Neural progenitor cell (in vitro differentiated cells): ENCODE results near the gene SURF1. TPM values are rescaled to one million over a fixed set of nuclear protein-coding genes. Genes with fewer than 3 reads are reported as not detected.

ENCODE experiments used
- DNase-seq: peaks from one replicate; pipeline ENCODE4 v3.0.0-alpha.2; 2016; ENCODE audit warnings: low spot score
- H2AFZ ChIP-seq: fragments of 200-600 bp; sonication (generic); replicated peaks from 2 replicates; pipeline ENCODE4 v1.6.1; 2016; ENCODE audit warnings: antibody characterized with exemption
- H3F3A ChIP-seq: fragments of 200-600 bp; sonication (generic); 2 replicates; pipeline ENCODE4 v1.6.1; 2016; ENCODE audit warnings: antibody characterized with exemption, low read depth
- H3K27ac ChIP-seq: fragments of 200-600 bp; sonication (generic); 2 replicates; pipeline ENCODE4 v1.5.1; 2016; ENCODE audit warnings: mild to moderate bottlenecking
- H3K27me3 ChIP-seq: fragments of 200-600 bp; sonication (generic); 2 replicates; pipeline ENCODE4 v1.6.1; 2016; ENCODE audit warnings: mild to moderate bottlenecking, moderate library complexity
- H3K36me3 ChIP-seq: fragments of 200-600 bp; sonication (generic); 2 replicates; pipeline ENCODE4 v1.5.1; 2016
- H3K4me1 ChIP-seq: fragments of 200-600 bp; sonication (generic); 2 replicates; pipeline ENCODE4 v1.6.1; 2016; ENCODE audit warnings: mixed run types
- H3K4me2 ChIP-seq: fragments of 200-600 bp; sonication (generic); 2 replicates; pipeline ENCODE4 v1.6.1; 2016
- H3K4me3 ChIP-seq: fragments of 200-600 bp; sonication (generic); 2 replicates; pipeline ENCODE4 v1.5.1; 2016
- H3K79me2 ChIP-seq: fragments of 200-600 bp; sonication (generic); 2 replicates; pipeline ENCODE4 v1.6.1; 2016; ENCODE audit warnings: low read depth
- H3K9ac ChIP-seq: fragments of 200-600 bp; sonication (generic); 2 replicates; pipeline ENCODE4 v1.6.1; 2016
- H3K9me3 ChIP-seq: fragments of 200-600 bp; sonication (generic); 2 replicates; pipeline ENCODE4 v1.5.1; 2016; ENCODE audit warnings: low read depth
- H4K20me1 ChIP-seq: fragments of 200-600 bp; sonication (generic); 2 replicates; pipeline ENCODE4 v1.6.1; 2016; ENCODE audit warnings: low read depth
- H3K27ac Mint-ChIP-seq: 3 replicates; pipeline ENCODE4 v1.8.0; 2021; ENCODE audit warnings: mixed read lengths
- H3K27me3 Mint-ChIP-seq: 2 replicates; pipeline ENCODE4 v1.8.0; 2022; ENCODE audit warnings: low read depth, mild to moderate bottlenecking, inconsistent platforms, moderate library complexity, mixed read lengths; ENCODE audit not compliant: insufficient read depth
- H3K36me3 Mint-ChIP-seq: 3 replicates; pipeline ENCODE4 v1.8.0; 2021; ENCODE audit warnings: mixed read lengths
- H3K4me1 Mint-ChIP-seq: 3 replicates; pipeline ENCODE4 v1.8.0; 2021; ENCODE audit warnings: mixed read lengths
- H3K4me3 Mint-ChIP-seq: 3 replicates; pipeline ENCODE4 v1.8.0; 2021; ENCODE audit warnings: mild to moderate bottlenecking, moderate library complexity, mixed read lengths
- H3K9me3 Mint-ChIP-seq: 3 replicates; pipeline ENCODE4 v1.8.0; 2020; ENCODE audit warnings: mixed read lengths
- EZH2 ChIP-seq: fragments of 200-600 bp; sonication (generic); IDR thresholded peaks from 2 replicates; pipeline ENCODE4 v1.6.1; 2017; ENCODE audit warnings: antibody characterized with exemption, mild to moderate bottlenecking, moderate library complexity
- EZH2phosphoT487 ChIP-seq: fragments of 200-600 bp; sonication (generic); IDR thresholded peaks from 2 replicates; pipeline ENCODE4 v1.6.1; 2017; ENCODE audit warnings: antibody characterized with exemption
- total RNA-seq: library from RNA; depleted of rRNA; stranded (reverse); fragments of >200 nt; gene quantifications from 2 replicates; pipeline ENCODE4 v1.2.3, GENCODE V29; 2015; ENCODE audit warnings: low replicate concordance
- TF ChIP-seq, protein P1 (sequence below): fragments of 200-600 bp; sonication (generic); IDR thresholded peaks from 2 replicates; pipeline ENCODE4 v1.5.1; 2017; ENCODE audit warnings: antibody characterized with exemption, mild to moderate bottlenecking

The SURF1 gene
- total RNA-seq, 1 donor from 2014 or later: 31.0 TPM

DNA sequence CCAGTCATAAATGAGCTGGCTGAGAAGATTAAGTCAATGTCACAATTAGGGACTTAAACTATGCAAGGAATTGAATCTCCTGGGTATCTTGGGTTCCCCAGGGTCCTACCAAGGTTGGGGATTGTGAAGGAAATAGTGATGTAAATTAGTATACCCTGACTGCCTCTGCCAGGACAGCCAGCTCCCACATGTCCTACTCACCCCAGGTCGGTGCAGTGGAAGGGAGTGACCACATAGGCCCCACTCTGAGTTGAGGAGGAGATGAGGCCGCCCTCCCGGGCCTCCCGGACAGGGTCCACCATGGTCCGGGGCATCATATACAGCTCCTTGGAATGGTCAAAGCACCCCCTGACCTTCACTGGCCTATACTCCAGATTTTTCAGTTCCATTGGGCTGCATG lies 2.7 kb downstream of the SURF1 start:
- no peak for TF ChIP-seq EZH2phosphoT487
- TF ChIP-seq, protein P1, sequence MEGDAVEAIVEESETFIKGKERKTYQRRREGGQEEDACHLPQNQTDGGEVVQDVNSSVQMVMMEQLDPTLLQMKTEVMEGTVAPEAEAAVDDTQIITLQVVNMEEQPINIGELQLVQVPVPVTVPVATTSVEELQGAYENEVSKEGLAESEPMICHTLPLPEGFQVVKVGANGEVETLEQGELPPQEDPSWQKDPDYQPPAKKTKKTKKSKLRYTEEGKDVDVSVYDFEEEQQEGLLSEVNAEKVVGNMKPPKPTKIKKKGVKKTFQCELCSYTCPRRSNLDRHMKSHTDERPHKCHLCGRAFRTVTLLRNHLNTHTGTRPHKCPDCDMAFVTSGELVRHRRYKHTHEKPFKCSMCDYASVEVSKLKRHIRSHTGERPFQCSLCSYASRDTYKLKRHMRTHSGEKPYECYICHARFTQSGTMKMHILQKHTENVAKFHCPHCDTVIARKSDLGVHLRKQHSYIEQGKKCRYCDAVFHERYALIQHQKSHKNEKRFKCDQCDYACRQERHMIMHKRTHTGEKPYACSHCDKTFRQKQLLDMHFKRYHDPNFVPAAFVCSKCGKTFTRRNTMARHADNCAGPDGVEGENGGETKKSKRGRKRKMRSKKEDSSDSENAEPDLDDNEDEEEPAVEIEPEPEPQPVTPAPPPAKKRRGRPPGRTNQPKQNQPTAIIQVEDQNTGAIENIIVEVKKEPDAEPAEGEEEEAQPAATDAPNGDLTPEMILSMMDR: no peak
- TF ChIP-seq EZH2: no peak
- peaks cover 23% of the 10 kb centered on the region for H3K4me1 ChIP-seq
- Mint-ChIP-seq H3K4me3 (peak overlapping the region; percentile 93), H3K27ac (peak overlapping the region; percentile 25), H3K36me3 (peaks cover 35% of the 10 kb centered on the region), H3K4me1 (peaks cover 25% of the 10 kb centered on the region), H3K9me3 (no peaks in the 10 kb centered on the region), H3K27me3 (peaks cover 14% of the 10 kb centered on the region)
- no peak for DNase-seq
- no peak overlapping the region for H2AFZ ChIP-seq
- H3K9me3 ChIP-seq: no peaks in the 10 kb centered on the region
- peaks cover 64% of the 10 kb centered on the region for H4K20me1 ChIP-seq
- H3F3A ChIP-seq: peaks cover 62% of the 10 kb centered on the region
- no peak overlapping the region for H3K9ac ChIP-seq
- peaks cover 23% of the 10 kb centered on the region for H3K36me3 ChIP-seq
- H3K4me2 ChIP-seq: no peak overlapping the region
- no peaks in the 10 kb centered on the region for H3K27me3 ChIP-seq
- no peak overlapping the region for H3K27ac ChIP-seq
- no peak overlapping the region for H3K4me3 ChIP-seq
- peaks cover 54% of the 10 kb centered on the region for H3K79me2 ChIP-seq

DNA sequence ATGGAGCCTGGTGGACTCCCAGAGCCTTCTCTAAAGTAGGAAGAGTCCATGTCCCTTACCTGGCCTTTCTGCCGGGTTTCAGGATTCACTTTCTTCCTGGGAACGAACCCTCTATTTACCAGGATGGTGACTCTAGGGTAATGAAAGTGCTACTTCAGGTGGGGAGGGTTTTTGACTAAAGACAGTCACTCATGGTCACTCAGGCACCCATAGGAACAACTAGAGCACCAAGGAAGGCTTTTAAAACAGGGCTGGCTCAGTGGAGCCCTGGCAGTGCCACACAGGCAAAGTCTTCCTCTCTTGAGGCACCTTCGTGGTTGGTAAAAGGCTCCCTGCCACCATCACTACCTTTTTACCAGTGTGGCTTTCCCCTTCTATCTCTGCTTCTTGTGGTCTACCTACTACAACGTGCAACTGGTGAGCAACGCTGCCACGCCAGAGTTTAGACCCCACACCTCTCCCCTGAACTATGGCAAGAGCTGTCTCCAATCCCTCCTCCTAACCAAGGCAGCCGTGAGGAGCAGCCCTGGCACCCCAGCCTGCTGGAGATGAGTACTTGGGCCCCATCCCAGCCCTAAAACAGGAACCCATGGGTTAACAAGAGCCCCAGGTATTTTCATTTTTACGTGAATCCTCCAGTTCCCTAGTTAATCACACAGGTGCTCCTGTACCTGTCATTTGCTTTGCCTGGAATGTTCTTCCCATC lies 3.5 kb downstream of the SURF1 start:
- Histone ChIP-seq H3K9ac (no peak overlapping the region), H2AFZ (no peak overlapping the region), H3K27me3 (no peaks in the 10 kb centered on the region), H3F3A (peaks cover 67% of the 10 kb centered on the region), H3K27ac (no peak overlapping the region), H3K4me1 (peaks cover 23% of the 10 kb centered on the region), H3K9me3 (no peaks in the 10 kb centered on the region), H3K4me2 (no peak overlapping the region), H4K20me1 (peaks cover 64% of the 10 kb centered on the region), H3K79me2 (peaks cover 52% of the 10 kb centered on the region), H3K36me3 (peaks cover 23% of the 10 kb centered on the region), H3K4me3 (no peak overlapping the region)
- H3K27me3 Mint-ChIP-seq: peaks cover 16% of the 10 kb centered on the region
- peaks cover 36% of the 10 kb centered on the region for H3K36me3 Mint-ChIP-seq
- no peak overlapping the region for H3K27ac Mint-ChIP-seq
- H3K4me1 Mint-ChIP-seq: peaks cover 28% of the 10 kb centered on the region
- peak overlapping the region; percentile 57 for H3K4me3 Mint-ChIP-seq
- H3K9me3 Mint-ChIP-seq: no peaks in the 10 kb centered on the region
- TF ChIP-seq, protein P1: no peak
- TF ChIP-seq EZH2: no peak
- TF ChIP-seq EZH2phosphoT487: no peak
- no peak for DNase-seq

DNA sequence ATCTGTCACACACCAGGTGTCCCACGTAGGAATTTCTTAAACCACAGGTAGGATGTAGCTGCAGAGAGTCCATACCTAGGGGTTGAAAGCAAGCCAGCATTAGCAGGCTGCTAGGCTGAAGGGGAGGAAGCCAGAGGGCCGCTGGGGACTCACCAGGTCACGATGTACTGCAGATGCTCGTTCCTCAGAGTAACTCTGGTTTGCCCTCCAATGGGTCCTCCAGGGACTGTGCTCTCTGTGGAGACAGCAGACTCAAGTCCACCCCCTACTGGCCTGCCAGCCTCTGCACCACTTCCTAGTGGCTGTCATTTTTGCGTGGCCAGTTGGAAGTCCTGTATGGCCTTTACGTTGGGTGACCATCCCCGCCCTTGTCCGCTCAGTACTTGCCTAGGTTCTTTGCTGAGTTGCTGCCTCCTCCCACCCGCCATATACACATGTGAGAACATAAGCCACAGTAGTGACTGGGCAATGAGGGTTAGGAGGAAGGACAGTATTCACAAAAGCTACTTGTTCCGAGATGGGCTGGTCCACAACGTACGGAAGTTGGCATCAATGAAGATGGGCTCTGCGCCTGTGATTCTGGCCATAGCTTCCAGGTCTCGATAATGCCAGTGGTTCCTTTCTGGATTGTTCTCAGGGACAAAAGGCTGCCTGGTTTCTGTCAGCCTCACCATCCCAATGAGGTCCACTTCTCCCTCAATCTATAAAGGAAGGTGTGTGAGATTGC lies 4.2 kb downstream of the SURF1 start:
- H3K9ac ChIP-seq: no peak overlapping the region
- H3K36me3 Mint-ChIP-seq: peaks cover 36% of the 10 kb centered on the region
- peak overlapping the region; percentile 10 for H3K27ac ChIP-seq
- H2AFZ ChIP-seq: no peak overlapping the region
- H3K4me3 ChIP-seq: no peak overlapping the region
- peaks cover 57% of the 10 kb centered on the region for H4K20me1 ChIP-seq
- H3K9me3 ChIP-seq: no peaks in the 10 kb centered on the region
- peaks cover 21% of the 10 kb centered on the region for H3K4me1 Mint-ChIP-seq
- H3K4me3 Mint-ChIP-seq: no peak overlapping the region
- peak; percentile 74 for DNase-seq
- peaks cover 19% of the 10 kb centered on the region for H3K4me1 ChIP-seq
- peaks cover 16% of the 10 kb centered on the region for H3K27me3 Mint-ChIP-seq
- TF ChIP-seq EZH2: no peak
- TF ChIP-seq EZH2phosphoT487: no peak
- TF ChIP-seq, protein P1: peak; percentile 62
- H3K9me3 Mint-ChIP-seq: no peaks in the 10 kb centered on the region
- H3K27me3 ChIP-seq: no peaks in the 10 kb centered on the region
- peaks cover 23% of the 10 kb centered on the region for H3K36me3 ChIP-seq
- H3F3A ChIP-seq: peaks cover 67% of the 10 kb centered on the region
- peaks cover 50% of the 10 kb centered on the region for H3K79me2 ChIP-seq
- H3K27ac Mint-ChIP-seq: no peak overlapping the region
- H3K4me2 ChIP-seq: no peak overlapping the region
